H9 (cell line): ENCODE measurements around the gene CNIH2. TPM values are rescaled to one million over a fixed set of nuclear protein-coding genes. Genes with fewer than 3 reads are reported as not detected.

Experiments used
- DNase-seq: peaks from one replicate; pipeline ENCODE4 v3.0.0-alpha.2; 2017
- H2AFZ ChIP-seq: one replicate; pipeline ENCODE4 v1.6.1; 2013; ENCODE audit warnings: mild to moderate bottlenecking, low read length, control low read depth, moderate library complexity
- H2AK5ac ChIP-seq: 2 replicates; pipeline ENCODE4 v1.6.1; 2013; ENCODE audit warnings: low read length, control low read depth, mixed read lengths; ENCODE audit not compliant: insufficient read length
- H2BK120ac ChIP-seq: one replicate; pipeline ENCODE4 v1.6.1; 2013; ENCODE audit warnings: low read depth, mild to moderate bottlenecking, low read length, control low read depth, inconsistent platforms; ENCODE audit not compliant: poor library complexity, severe bottlenecking
- H2BK12ac ChIP-seq: 2 replicates; pipeline ENCODE4 v1.6.1; 2013; ENCODE audit warnings: low read length, control low read depth, mixed read lengths, low read depth; ENCODE audit not compliant: insufficient read length
- H2BK15ac ChIP-seq: 2 replicates; pipeline ENCODE4 v1.6.1; 2013; ENCODE audit warnings: low read depth, low read length, control low read depth
- H2BK20ac ChIP-seq: one replicate; pipeline ENCODE4 v1.6.1; 2013; ENCODE audit warnings: low read depth, mild to moderate bottlenecking, low read length, control low read depth, inconsistent platforms; ENCODE audit not compliant: poor library complexity, severe bottlenecking
- H2BK5ac ChIP-seq: 2 replicates; pipeline ENCODE4 v1.6.1; 2013; ENCODE audit warnings: low read length, control low read depth, mixed read lengths; ENCODE audit not compliant: insufficient read length
- H3K14ac ChIP-seq: 2 replicates; pipeline ENCODE4 v1.6.1; 2013; ENCODE audit warnings: low read length, control low read depth; ENCODE audit not compliant: insufficient read depth
- H3K18ac ChIP-seq: 2 replicates; pipeline ENCODE4 v1.6.1; 2013; ENCODE audit warnings: low read depth, mild to moderate bottlenecking, mixed read lengths, low read length, control low read depth; ENCODE audit not compliant: insufficient read length
- H3K23ac ChIP-seq: 2 replicates; pipeline ENCODE4 v1.6.1; 2013; ENCODE audit warnings: low read length, control low read depth, mixed read lengths, low read depth; ENCODE audit not compliant: insufficient read length
- H3K23me2 ChIP-seq: 2 replicates; pipeline ENCODE4 v1.6.1; 2013; ENCODE audit warnings: low read depth, mild to moderate bottlenecking, mixed read lengths, low read length, control low read depth; ENCODE audit not compliant: insufficient read length, poor library complexity, severe bottlenecking
- H3K27ac ChIP-seq: 2 replicates; pipeline ENCODE4 v1.5.1; 2013; ENCODE audit warnings: low read length, control low read depth, mixed read lengths, low read depth; ENCODE audit not compliant: insufficient read length
- H3K27me3 ChIP-seq: 2 replicates; pipeline ENCODE4 v1.6.1; 2013; ENCODE audit warnings: low read length, control low read depth, inconsistent platforms; ENCODE audit not compliant: insufficient read depth
- H3K4ac ChIP-seq: 2 replicates; pipeline ENCODE4 v1.6.1; 2013; ENCODE audit warnings: low read depth, mild to moderate bottlenecking, control low read depth, inconsistent platforms, low read length, moderate library complexity
- H3K4me1 ChIP-seq: 2 replicates; pipeline ENCODE4 v1.6.1; 2013; ENCODE audit warnings: low read length, control low read depth, inconsistent platforms; ENCODE audit not compliant: insufficient read depth
- H3K4me2 ChIP-seq: 2 replicates; pipeline ENCODE4 v1.6.1; 2013; ENCODE audit warnings: low read length, control low read depth, mixed read lengths; ENCODE audit not compliant: insufficient read length, insufficient read depth
- H3K56ac ChIP-seq: 2 replicates; pipeline ENCODE4 v1.6.1; 2013; ENCODE audit warnings: low read depth, mild to moderate bottlenecking, mixed read lengths, low read length, control low read depth; ENCODE audit not compliant: insufficient read length
- H3K79me1 ChIP-seq: 2 replicates; pipeline ENCODE4 v1.6.1; 2013; ENCODE audit warnings: low read depth, mild to moderate bottlenecking, moderate library complexity, low read length, control low read depth, inconsistent platforms; ENCODE audit not compliant: insufficient read depth, poor library complexity, severe bottlenecking
- H3K79me2 ChIP-seq: 2 replicates; pipeline ENCODE4 v1.6.1; 2013; ENCODE audit warnings: low read length, control low read depth, inconsistent platforms; ENCODE audit not compliant: insufficient read depth
- H3K9ac ChIP-seq: 2 replicates; pipeline ENCODE4 v1.6.1; 2013; ENCODE audit warnings: low read length, control low read depth, mixed read lengths; ENCODE audit not compliant: insufficient read length; ENCODE audit errors: extremely low read depth
- H3K9me3 ChIP-seq: one replicate; pipeline ENCODE4 v1.6.1; 2013; ENCODE audit warnings: low read depth, low read length, inconsistent platforms; ENCODE audit not compliant: control insufficient read depth
- H3T11ph ChIP-seq: one replicate; pipeline ENCODE4 v1.6.1; 2013; ENCODE audit warnings: mild to moderate bottlenecking, low read length, control low read depth, inconsistent platforms
- H4K20me1 ChIP-seq: one replicate; pipeline ENCODE4 v1.6.1; 2013; ENCODE audit not compliant: control insufficient read depth, insufficient read length, insufficient read depth
- H4K5ac ChIP-seq: 2 replicates; pipeline ENCODE4 v1.6.1; 2013; ENCODE audit warnings: low read depth, mild to moderate bottlenecking, mixed read lengths, low read length, control low read depth; ENCODE audit not compliant: insufficient read length
- H4K8ac ChIP-seq: replicated peaks from 2 replicates; pipeline ENCODE4 v1.6.1; 2013; ENCODE audit warnings: low read length, control low read depth, mixed read lengths, low read depth; ENCODE audit not compliant: insufficient read length
- H4K91ac ChIP-seq: 2 replicates; pipeline ENCODE4 v1.6.1; 2013; ENCODE audit warnings: low read depth, mild to moderate bottlenecking, moderate library complexity, mixed read lengths, low read length, control low read depth; ENCODE audit not compliant: insufficient read length
- H3K27ac Mint-ChIP-seq, 3 experiments: 2 replicates in 2 of 3; 3 replicates in 1 of 3; pipeline ENCODE4 v1.8.0; 2020 to 2021; ENCODE audit warnings: mixed read lengths in 3 of 3, mild to moderate bottlenecking in 1 of 3, moderate library complexity in 1 of 3
- H3K27me3 Mint-ChIP-seq: 2 replicates; pipeline ENCODE4 v1.8.0; 2021; ENCODE audit warnings: low read depth, mild to moderate bottlenecking, moderate library complexity, mixed read lengths
- H3K36me3 Mint-ChIP-seq, 3 experiments: 2 replicates in 2 of 3; 3 replicates in 1 of 3; pipeline ENCODE4 v1.8.0; 2020 to 2021; ENCODE audit warnings: low read depth in 3 of 3, mixed read lengths in 3 of 3; ENCODE audit not compliant: insufficient read depth in 1 of 3
- H3K4me1 Mint-ChIP-seq, 2 experiments: 2 replicates each; pipeline ENCODE4 v1.8.0; 2020; ENCODE audit warnings: mixed read lengths in 2 of 2
- H3K4me3 Mint-ChIP-seq, 2 experiments: 2 replicates in 1 of 2; 3 replicates in 1 of 2; pipeline ENCODE4 v1.8.0; 2020 to 2021; ENCODE audit warnings: mild to moderate bottlenecking in 2 of 2, mixed read lengths in 2 of 2, moderate library complexity in 1 of 2
- H3K9me3 Mint-ChIP-seq, 2 experiments: 2 replicates in 1 of 2; 3 replicates in 1 of 2; pipeline ENCODE4 v1.8.0; 2020; ENCODE audit warnings: mild to moderate bottlenecking in 2 of 2, mixed read lengths in 2 of 2, moderate library complexity in 1 of 2
- CTCF ChIP-seq: fragments of 200-600 bp; sonication (generic); conservative IDR thresholded peaks from 3 replicates; pipeline ENCODE4 v1.8.0; 2021; ENCODE audit warnings: antibody characterized with exemption, mild to moderate bottlenecking
- WGBS: extraction: QIAGEN DNeasy Blood & Tissue Kit; methylation state at CpG from one replicate; pipeline ENCODE4 v1.1.7; 2013; ENCODE audit warnings: missing lambda C conversion rate, low lambda C conversion rate, mixed read lengths; ENCODE audit not compliant: insufficient read length; ENCODE audit errors: extremely low coverage; 5-methylcytosine and 5-hydroxymethylcytosine counted together
- total RNA-seq: library from RNA; stranded (reverse); gene quantifications from 2 replicates; pipeline ENCODE4 v1.2.1, GENCODE V29; 2021

Gene CNIH2
- total RNA-seq, 1 experiment from 2014 or later: 12.0 TPM

- H3K4me2 ChIP-seq: peak overlapping the region; percentile 95
- TF ChIP-seq CTCF: no peak
- no CpG with 5 or more reads among the region's 61 CpGs for WGBS
- no peak overlapping the region for H2AK5ac ChIP-seq
- no peak overlapping the region for H4K5ac ChIP-seq
- H3K27me3 ChIP-seq: no peaks in the 10 kb centered on the region
- H3K4me1 ChIP-seq: no peaks in the 10 kb centered on the region
- no peak overlapping the region for H2BK5ac ChIP-seq
- Mint-ChIP-seq H3K27ac (peak overlapping the region; percentile 94 to 97 (median 95)), H3K27me3 (no peaks in the 10 kb centered on the region; the same call in 1 of the 2 replicates), H3K9me3 (no peaks in the 10 kb centered on the region), H3K4me1 (peaks cover 20 to 22% of the 10 kb centered on the region in 2 experiments), H3K4me3 (peak overlapping the region; percentile 89 to 98), H3K36me3 (peaks cover 12 to 42% (median 36%) of the 10 kb centered on the region in 3 experiments)
- peaks cover 2% of the 10 kb centered on the region for H4K20me1 ChIP-seq
- H3T11ph ChIP-seq: no peak overlapping the region
- H3K18ac ChIP-seq: peak overlapping the region; percentile 28
- H4K8ac ChIP-seq: no peak overlapping the region
- H3K79me2 ChIP-seq: peaks cover 5% of the 10 kb centered on the region; the same call in 1 of the 2 replicates
- no peak overlapping the region for H3K4ac ChIP-seq
- no peak overlapping the region; the same call in 1 of the 2 replicates for H3K14ac ChIP-seq
- H2BK20ac ChIP-seq: no peak overlapping the region
- H4K91ac ChIP-seq: no peak overlapping the region
- peaks cover 10% of the 10 kb centered on the region for H3K23me2 ChIP-seq
- no peak overlapping the region for H3K23ac ChIP-seq
- no peak overlapping the region for H2AFZ ChIP-seq
- H3K79me1 ChIP-seq: no peaks in the 10 kb centered on the region
- H2BK12ac ChIP-seq: no peak overlapping the region
- no peaks in the 10 kb centered on the region for H3K9me3 ChIP-seq
- H3K27ac ChIP-seq: no peak overlapping the region
- peak; percentile 91 for DNase-seq
- H2BK15ac ChIP-seq: no peak overlapping the region
- no peak overlapping the region for H3K56ac ChIP-seq
- peak overlapping the region; percentile 52 for H3K9ac ChIP-seq
- no peak overlapping the region for H2BK120ac ChIP-seq
Observed at GRCh38 chr11:66267379-66268243, 10.4 kb upstream of the CNIH2 start.
